PC-9 (cell line): ENCODE measurements around the gene P2RX6.

ENCODE experiments used
- CTCF ChIP-seq: fragments of 200-600 bp; sonication (generic); conservative IDR thresholded peaks from 2 replicates; pipeline ENCODE4 v1.6.1; 2017; ENCODE audit warnings: mixed run types, antibody characterized with exemption, mild to moderate bottlenecking, moderate library complexity
- EZH2 ChIP-seq: fragments of 200-600 bp; sonication (generic); IDR thresholded peaks from 2 replicates; pipeline ENCODE4 v1.8.0; 2017; ENCODE audit warnings: antibody characterized with exemption, low read depth

- TF ChIP-seq CTCF, result peak; percentile 49
- no peak for TF ChIP-seq EZH2
These were observed 6.0 kb downstream of the P2RX6 start for GRCh38 chr22:21020802-21021429.
